GM12878 (cell line): ENCODE results near the gene CEP135. TPM values are rescaled to one million over a fixed set of nuclear protein-coding genes. Genes with fewer than 3 reads are reported as not detected.

Experiments
- ATAC-seq: fragments of 200-7000 bp; cut with Tn5 transposase; 3 replicates; pipeline ENCODE4 v1.9.1; 2020; ENCODE audit warnings: mild to moderate bottlenecking, moderate library complexity
- BruUV-seq: library from RNA; stranded (reverse); fragments of 400-500 nt; replicated peaks from 2 replicates; lab custom pipeline; 2021; lab: Mats Ljungman, UMichigan
- CTCF ChIA-PET: fragments of 300-600 bp; sonication (Branson Sonifier 250); formaldehyde crosslinking; extraction: SDS; loops from one replicate; lab custom pipeline; 2021; ENCODE audit warnings: inconsistent platforms; lab: Yijun Ruan, JAX
- POLR2A ChIA-PET: fragments of 350-600 bp; formaldehyde crosslinking; extraction: SDS; loops from one replicate; lab custom pipeline; 2021; ENCODE audit warnings: inconsistent platforms; lab: Charles Lee
- RAD21 ChIA-PET: fragments of 300-600 bp; sonication (Branson Sonifier 250); formaldehyde crosslinking; loops from one replicate; lab custom pipeline; 2023; ENCODE audit warnings: antibody characterized with exemption; ENCODE audit not compliant: unreplicated experiment; lab: Charles Lee
- SMC1A ChIA-PET: fragments of 300-600 bp; sonication (Branson Sonifier 250); formaldehyde crosslinking; loops from one replicate; lab custom pipeline; 2023; ENCODE audit not compliant: unreplicated experiment, uncharacterized antibody; lab: Charles Lee
- DNase-seq: peaks from one replicate; pipeline ENCODE4 v3.0.0-alpha.2; 2011; ENCODE audit warnings: low read depth, low spot score
- FAIRE-seq: peaks from 3 replicates; lab custom pipeline; 2011; peaks lifted over from hg19 to GRCh38; lab: Jason Lieb, UNC
- H2AFZ ChIP-seq: 2 replicates; pipeline ENCODE4 v1.6.0; 2011; ENCODE audit warnings: low read depth, low read length, control low read depth; ENCODE audit not compliant: control insufficient read depth
- H3K27ac ChIP-seq: 2 replicates; pipeline ENCODE4 v1.5.1; 2011; ENCODE audit warnings: control low read depth; ENCODE audit not compliant: control insufficient read depth, insufficient read depth
- H3K27me3 ChIP-seq, 2 experiments: replicated peaks in 1 of 2; 2 replicates each; pipeline versions ENCODE4 v1.6.0 to v1.6.1; 2011; ENCODE audit warnings: low read length in 1 of 2; ENCODE audit not compliant: control insufficient read depth in 2 of 2, insufficient read depth in 2 of 2
- H3K36me3 ChIP-seq, 2 experiments: 2 replicates each; pipeline ENCODE4 v1.5.1; 2011; ENCODE audit warnings: low read length in 1 of 2; ENCODE audit not compliant: control insufficient read depth in 2 of 2, insufficient read depth in 2 of 2
- H3K4me1 ChIP-seq: 2 replicates; pipeline ENCODE4 v1.6.1; 2011; ENCODE audit warnings: mild to moderate bottlenecking, low read length, moderate library complexity, mixed read lengths; ENCODE audit not compliant: control insufficient read depth, insufficient read depth
- H3K4me2 ChIP-seq: 2 replicates; pipeline ENCODE4 v1.6.0; 2011; ENCODE audit warnings: control low read depth; ENCODE audit not compliant: control insufficient read depth, insufficient read depth
- H3K4me3 ChIP-seq: fragments of 200-600 bp; sonication (generic); 2 replicates; pipeline ENCODE4 v1.5.1; 2016
- H3K79me2 ChIP-seq: 2 replicates; pipeline ENCODE4 v1.6.0; 2011; ENCODE audit warnings: low read length; ENCODE audit not compliant: control insufficient read depth, insufficient read depth
- H3K9ac ChIP-seq: 2 replicates; pipeline ENCODE4 v1.8.0; 2011; ENCODE audit warnings: low read length, control low read depth, mixed read lengths; ENCODE audit not compliant: control insufficient read depth, insufficient read depth
- H3K9me3 ChIP-seq: replicated peaks from 3 replicates; pipeline ENCODE4 v1.5.1; 2011; ENCODE audit warnings: mild to moderate bottlenecking, low read length; ENCODE audit not compliant: control insufficient read depth, insufficient read depth
- H4K20me1 ChIP-seq: 2 replicates; pipeline ENCODE4 v1.6.0; 2011; ENCODE audit not compliant: control insufficient read depth, insufficient read depth
- DPF2 ChIP-seq: fragments of 450-650 bp; IDR thresholded peaks from 2 replicates; pipeline ENCODE4 v1.6.1; 2017; ENCODE audit warnings: mild to moderate bottlenecking
- NFYA ChIP-seq: IDR thresholded peaks from 2 replicates; pipeline ENCODE4 v1.6.1; 2011; ENCODE audit warnings: low read depth, mild to moderate bottlenecking, low read length, improper control_type of control experiment, borderline replicate concordance
- STAT3 ChIP-seq: IDR thresholded peaks from 2 replicates; pipeline ENCODE4 v1.6.1; 2011; ENCODE audit warnings: low read depth, low read length, improper control_type of control experiment
- TCF7 ChIP-seq: IDR thresholded peaks from 2 replicates; pipeline ENCODE4 v1.6.1; 2014; ENCODE audit warnings: antibody characterized with exemption, borderline replicate concordance
- YBX1 ChIP-seq: fragments of 450-650 bp; IDR thresholded peaks from 2 replicates; pipeline ENCODE4 v1.6.1; 2016; ENCODE audit warnings: antibody characterized with exemption
- ZSCAN29 ChIP-seq: fragments of 450-650 bp; IDR thresholded peaks from 2 replicates; pipeline ENCODE4 v1.6.1; 2017; ENCODE audit warnings: mild to moderate bottlenecking, moderate library complexity
- WGBS: methylation state at CpG from one replicate; pipeline ENCODE4 v1.1.6; 2016; ENCODE audit warnings: low lambda C conversion rate; ENCODE audit not compliant: insufficient replicate concordance, insufficient coverage; ENCODE audit errors: missing lambda C conversion rate; 5-methylcytosine and 5-hydroxymethylcytosine counted together
- in situ Hi-C: fragments of 300-500 bp; cut with MboI; formaldehyde crosslinking; loops from 9 replicates; pipeline ENCODE4 v1.14.3; 2018; ENCODE audit warnings: mixed read lengths
- intact Hi-C: fragments of 100-400 bp; cut with micrococcal nuclease; formaldehyde crosslinking; loops from one replicate; pipeline ENCODE4 v1.14.2; 2022; ENCODE audit not compliant: unreplicated experiment
- polyA plus RNA-seq, 11 experiments: library from polyadenylated mRNA; depleted of rRNA in 4 of 11; unstranded in 6 of 11; stranded (reverse) in 5 of 11; fragments of >200 nt; fragmentation: Nextera tagmentation in 4 of 11; fragmentation: Illumina TruSeq in 1 of 11; extraction: Ambion mirVana in 4 of 11; extraction: Trizol in 1 of 11; gene quantifications; 1 replicate in 1 of 11; 2 replicates in 10 of 11; pipeline versions ENCODE4 v1.2.1 to v1.2.3, GENCODE V29; 2011 to 2016; ENCODE audit warnings: inconsistent platforms in 2 of 11, missing spikeins in 2 of 11, low read depth in 1 of 11
- total RNA-seq, 4 experiments: library from RNA; depleted of rRNA in 3 of 4; stranded (reverse); fragments of >200 nt in 3 of 4; fragmentation: Illumina TruSeq in 1 of 4; extraction: Trizol in 1 of 4; gene quantifications; 2 replicates each; pipeline versions ENCODE4 v1.2.1 to v1.2.3, GENCODE V29; 2013 to 2021

Gene CEP135
- total and polyA plus RNA-seq, 10 of the 15 experiments (the other 5 are each of a cell fraction or from before 2014, with no cell fraction given), result 2.9 to 13.6 (median 10.1) TPM

DNA sequence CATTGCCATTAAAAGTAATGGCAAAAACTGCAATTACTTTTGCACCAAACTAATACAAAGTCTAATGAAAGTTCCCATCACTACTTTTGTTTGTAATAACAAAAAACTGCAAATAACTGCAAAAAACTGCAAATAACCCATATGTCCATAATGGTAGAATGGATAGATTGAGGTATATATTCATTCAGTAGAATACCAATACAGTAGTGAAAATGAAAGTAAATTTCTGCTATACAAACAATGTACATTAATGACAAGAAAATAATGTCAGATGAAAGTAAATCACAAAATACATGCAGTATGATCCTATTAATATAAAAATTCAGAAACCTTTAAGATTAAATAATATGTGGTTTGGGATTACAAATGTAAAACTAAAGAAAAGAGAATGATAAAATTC lies 41.3 kb upstream of the CEP135 start:
- no peaks in the 10 kb centered on the region for H3K79me2 ChIP-seq
- no peak for FAIRE-seq
- H2AFZ ChIP-seq, result no peak overlapping the region
- no peak overlapping the region for H3K9ac ChIP-seq
- no peaks in the 10 kb centered on the region for H3K4me1 ChIP-seq
- peak; percentile 53; the same call in 1 of the 3 replicates for ATAC-seq
- H3K36me3 ChIP-seq, result no peaks in the 10 kb centered on the region
- intact Hi-C loops, result no loop called here
- CTCF ChIA-PET, result no interaction called here
- DNase-seq, result no peak
- H3K27me3 ChIP-seq, result no peaks in the 10 kb centered on the region
- H3K4me2 ChIP-seq, result no peak overlapping the region
- no peak for TF ChIP-seq YBX1
- no peak for TF ChIP-seq ZSCAN29
- no peak for TF ChIP-seq STAT3
- TF ChIP-seq, all 136 proteins: peak for 0
- POLR2A ChIA-PET, result no interaction called here
- RAD21 ChIA-PET, result interaction anchor here (1.2 kb wide), 1 partner anchor 40 kb away, joined by 3 read pairs; no protein-coding TSS in a partner anchor
- BruUV-seq, result no TSS peak
- Histone ChIP-seq H3K9me3 (no peaks in the 10 kb centered on the region), H3K4me3 (no peak overlapping the region), H3K27ac (no peak overlapping the region), H4K20me1 (no peaks in the 10 kb centered on the region)
- SMC1A ChIA-PET, result interaction anchor here (0.6 kb wide), 1 partner anchor 35 kb away, joined by 3 read pairs; no protein-coding TSS in a partner anchor
- in situ Hi-C loops, result no loop called here

- ChIA-PET RAD21 (no interaction called here), CTCF (no interaction called here), POLR2A (no interaction called here), SMC1A (no interaction called here)
- no TSS peak for BruUV-seq
- FAIRE-seq, result no peak
- H4K20me1 ChIP-seq, result no peaks in the 10 kb centered on the region
- H3K4me2 ChIP-seq, result no peak overlapping the region
- no peak for ATAC-seq
- 94% methylated on average over 1 of the region's 1 CpG for WGBS
- no peaks in the 10 kb centered on the region for H3K9me3 ChIP-seq
- in situ Hi-C loops (no loop called here), intact Hi-C loops (no loop called here)
- H3K27ac ChIP-seq, result no peak overlapping the region
- no peaks in the 10 kb centered on the region for H3K79me2 ChIP-seq
- no peaks in the 10 kb centered on the region for H3K27me3 ChIP-seq
- no peak overlapping the region for H3K4me3 ChIP-seq
- H3K9ac ChIP-seq, result no peak overlapping the region
- H3K36me3 ChIP-seq, result no peaks in the 10 kb centered on the region
- no peaks in the 10 kb centered on the region for H3K4me1 ChIP-seq
- no peak for DNase-seq
- no peak overlapping the region for H2AFZ ChIP-seq
- TF ChIP-seq TCF7, result no peak
- TF ChIP-seq NFYA, result no peak
- TF ChIP-seq DPF2, result no peak
Measured at GRCh38 chr4:55910140-55910539, 38.6 kb upstream of the CEP135 start.
